Heart left ventricle (tissue), 16 donors: Measurements from ENCODE around the gene FBF1. TPM values are rescaled to one million over a fixed set of nuclear protein-coding genes. Genes with fewer than 3 reads are reported as not detected.

Experiments used
- ATAC-seq, 4 donors: fragments of 200-7000 bp; cut with Tn5 transposase; one replicate each; pipeline ENCODE4 v1.9.1; 2020 to 2022; ENCODE audit warnings: moderate library complexity in 4 of 4, mild to moderate bottlenecking in 3 of 4, moderate number of reproducible peaks in 1 of 4
- DNase-seq, 5 donors: peaks; one replicate each; pipeline ENCODE4 v3.0.0-alpha.2; 2020
- H3K27ac ChIP-seq, 12 donors: fragments of 200-600 bp; sonication (generic) in 4 of 12; one replicate each; pipeline versions ENCODE4 v1.5.0 to v1.8.0; 2016 to 2022; ENCODE audit warnings: mild to moderate bottlenecking in 2 of 12
- H3K27me3 ChIP-seq, 9 donors: fragments of 200-600 bp; sonication (generic) in 2 of 9; one replicate each; pipeline versions ENCODE4 v1.5.1 to v1.8.0; 2016 to 2022; ENCODE audit warnings: mild to moderate bottlenecking in 3 of 9
- H3K36me3 ChIP-seq, 9 donors: fragments of 200-600 bp; sonication (generic) in 2 of 9; one replicate each; pipeline versions ENCODE4 v1.5.0 to v1.8.0; 2018 to 2022; ENCODE audit warnings: mild to moderate bottlenecking in 2 of 9
- H3K4me1 ChIP-seq, 12 donors: fragments of 200-600 bp; sonication (generic) in 4 of 12; one replicate each; pipeline versions ENCODE4 v1.5.0 to v1.8.0; 2016 to 2022; ENCODE audit warnings: mild to moderate bottlenecking in 3 of 12
- H3K4me3 ChIP-seq, 12 donors: fragments of 200-600 bp; sonication (generic) in 4 of 12; one replicate each; pipeline versions ENCODE4 v1.5.0 to v1.8.0; 2017 to 2022; ENCODE audit warnings: mild to moderate bottlenecking in 9 of 12, moderate library complexity in 4 of 12
- H3K9me3 ChIP-seq, 12 donors: fragments of 200-600 bp; sonication (generic) in 4 of 12; one replicate each; pipeline versions ENCODE4 v1.5.0 to v1.8.0; 2016 to 2022; ENCODE audit warnings: mild to moderate bottlenecking in 1 of 12
- POLR2A ChIP-seq, 2 donors: fragments of 450-650 bp; IDR thresholded peaks; one replicate each; pipeline ENCODE4 v1.6.1; 2017; ENCODE audit warnings: antibody characterized with exemption in 2 of 2, mild to moderate bottlenecking in 2 of 2, moderate library complexity in 2 of 2
- WGBS, 4 donors: extraction: QIAGEN DNeasy Blood & Tissue Kit in 2 of 4; methylation state at CpG; one replicate each; pipeline versions ENCODE4 v1.1.5 to v1.1.7; 2013 to 2018; 5-methylcytosine and 5-hydroxymethylcytosine counted together
- intact Hi-C, 10 donors: fragments of 100-400 bp; cut with DNase I; formaldehyde crosslinking; loops; one replicate each; pipeline versions ENCODE4 v1.11.1 to v1.14.2; 2022
- polyA plus RNA-seq, 2 donors: library from polyadenylated mRNA; stranded (reverse); fragments of 200-250 nt; gene quantifications; one replicate each; pipeline ENCODE4 v1.2.3, GENCODE V29; 2013
- total RNA-seq, 9 donors: library from RNA; depleted of rRNA in 2 of 9; stranded (reverse); fragments of >200 nt in 2 of 9; fragmentation: NEBNext Ultra II Directional in 3 of 9; extraction: Animal tissue kit (Norgen Biotek cat#: 25700) in 3 of 9; gene quantifications; one replicate each; pipeline versions ENCODE4 v1.1.0 to v1.2.4, GENCODE V29; 2016 to 2023
- TF ChIP-seq, protein P1 (sequence below), 12 donors: fragments of 200-600 bp; sonication (generic) in 4 of 12; IDR thresholded peaks; one replicate each; pipeline versions ENCODE4 v1.5.0 to v1.8.0; 2018 to 2022; ENCODE audit warnings: antibody characterized with exemption in 12 of 12, mild to moderate bottlenecking in 5 of 12
- donor health status: ischemic (EF 13 %, LVEDD 7.1; RV severe dilation, severe dysfunction).
- donor health status: healthy with polysubstance abuse.
- donor health status: DM: no; HTN: yes; CAD: no.
- donor health status: DM: no; HTN: no; CAD: no.
- donor health status: ischemic (EF 25% LVEDD 6.9; RV normal size, moderate dysfunction).
- donor health status: ischemic (EF 25% LVEDD 5.7; RV mildly dilated, moderate dysfunction).
- donor health status: healthy.
- donor health status: DM: yes; HTN: yes; CAD: no.
- donor health status: ischemic (EF 35%, LVEDD 5.7; RV mildly dilated, moderate dysfunction).
- donor health status: nonischemic (EF 11% LVEDD 7.7; RV severe dilation, severe dysfunction).
- donor health status: DM: yes; HTN: yes; CAD: no.
- donor health status: PGD.
- donor health status: ischemic (EF 29% LVEDD 5.4; RV normal size, mild dysfunction).
- donor health status: nonischemic (EF 23%, LVEDD 6.1; RV moderate dilation, normal function).

Gene FBF1
- total and polyA plus RNA-seq, 11 donors = 1.5 to 5.4 (median 2.9) TPM

DNA sequence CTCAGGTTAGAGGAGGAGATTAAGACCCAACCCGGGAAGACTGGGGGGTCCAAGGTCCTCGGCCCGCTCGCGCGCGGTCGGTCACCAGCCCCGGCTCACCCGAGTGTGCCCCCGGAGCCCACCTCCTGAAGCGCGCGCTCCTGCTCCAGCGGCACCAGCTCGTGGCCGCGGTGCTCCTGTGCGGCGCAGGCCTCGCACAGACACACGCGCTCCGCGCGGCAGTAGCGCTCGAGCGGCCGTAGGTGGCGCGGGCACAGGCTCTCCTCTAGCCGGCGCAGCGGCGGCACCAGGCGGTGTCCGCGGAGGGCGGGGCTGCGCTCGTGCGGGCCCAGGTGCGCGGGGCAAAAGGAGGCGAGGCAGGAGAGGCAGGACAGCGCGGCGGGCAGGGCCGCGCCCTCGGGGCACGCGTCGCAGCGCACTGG is 63.1 kb downstream of the FBF1 start:
- Histone ChIP-seq H3K36me3 (peaks cover 0 to 27% (median 22%) of the 10 kb centered on the region in 9 donors), H3K27ac (peak overlapping the region; percentile 91 to 99 (median 96)), H3K4me1 (peaks cover 14 to 64% (median 42%) of the 10 kb centered on the region in 12 donors), H3K27me3 (no peaks in the 10 kb centered on the region), H3K4me3 (peak overlapping the region; percentile 64 to 96 (median 78)), H3K9me3 (no peaks in the 10 kb centered on the region)
- no peak for TF ChIP-seq POLR2A (IDR thresholded peaks at IDR 0.05)
- TF ChIP-seq, protein P1, sequence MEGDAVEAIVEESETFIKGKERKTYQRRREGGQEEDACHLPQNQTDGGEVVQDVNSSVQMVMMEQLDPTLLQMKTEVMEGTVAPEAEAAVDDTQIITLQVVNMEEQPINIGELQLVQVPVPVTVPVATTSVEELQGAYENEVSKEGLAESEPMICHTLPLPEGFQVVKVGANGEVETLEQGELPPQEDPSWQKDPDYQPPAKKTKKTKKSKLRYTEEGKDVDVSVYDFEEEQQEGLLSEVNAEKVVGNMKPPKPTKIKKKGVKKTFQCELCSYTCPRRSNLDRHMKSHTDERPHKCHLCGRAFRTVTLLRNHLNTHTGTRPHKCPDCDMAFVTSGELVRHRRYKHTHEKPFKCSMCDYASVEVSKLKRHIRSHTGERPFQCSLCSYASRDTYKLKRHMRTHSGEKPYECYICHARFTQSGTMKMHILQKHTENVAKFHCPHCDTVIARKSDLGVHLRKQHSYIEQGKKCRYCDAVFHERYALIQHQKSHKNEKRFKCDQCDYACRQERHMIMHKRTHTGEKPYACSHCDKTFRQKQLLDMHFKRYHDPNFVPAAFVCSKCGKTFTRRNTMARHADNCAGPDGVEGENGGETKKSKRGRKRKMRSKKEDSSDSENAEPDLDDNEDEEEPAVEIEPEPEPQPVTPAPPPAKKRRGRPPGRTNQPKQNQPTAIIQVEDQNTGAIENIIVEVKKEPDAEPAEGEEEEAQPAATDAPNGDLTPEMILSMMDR (IDR thresholded peaks at IDR 0.05) = peak in 9 of 12 donors; percentile 8 to 67 (median 48)
- intact Hi-C loops = loop anchor here in 6 of 10 donors (1.0 to 10.0 kb wide), 5 partner anchors 17 to 103 kb away; partner anchors contain the start of gene WBP2 (in 3 of the 6)
- ATAC-seq (peak in 3 of 4 donors; percentile 35 to 67 (median 61)), DNase-seq (peak; percentile 67 to 89 (median 76))
- WGBS, 4 donors = 0 to 1% (median 0%) methylated on average over 24 to 56 of the region's 56 CpGs

DNA sequence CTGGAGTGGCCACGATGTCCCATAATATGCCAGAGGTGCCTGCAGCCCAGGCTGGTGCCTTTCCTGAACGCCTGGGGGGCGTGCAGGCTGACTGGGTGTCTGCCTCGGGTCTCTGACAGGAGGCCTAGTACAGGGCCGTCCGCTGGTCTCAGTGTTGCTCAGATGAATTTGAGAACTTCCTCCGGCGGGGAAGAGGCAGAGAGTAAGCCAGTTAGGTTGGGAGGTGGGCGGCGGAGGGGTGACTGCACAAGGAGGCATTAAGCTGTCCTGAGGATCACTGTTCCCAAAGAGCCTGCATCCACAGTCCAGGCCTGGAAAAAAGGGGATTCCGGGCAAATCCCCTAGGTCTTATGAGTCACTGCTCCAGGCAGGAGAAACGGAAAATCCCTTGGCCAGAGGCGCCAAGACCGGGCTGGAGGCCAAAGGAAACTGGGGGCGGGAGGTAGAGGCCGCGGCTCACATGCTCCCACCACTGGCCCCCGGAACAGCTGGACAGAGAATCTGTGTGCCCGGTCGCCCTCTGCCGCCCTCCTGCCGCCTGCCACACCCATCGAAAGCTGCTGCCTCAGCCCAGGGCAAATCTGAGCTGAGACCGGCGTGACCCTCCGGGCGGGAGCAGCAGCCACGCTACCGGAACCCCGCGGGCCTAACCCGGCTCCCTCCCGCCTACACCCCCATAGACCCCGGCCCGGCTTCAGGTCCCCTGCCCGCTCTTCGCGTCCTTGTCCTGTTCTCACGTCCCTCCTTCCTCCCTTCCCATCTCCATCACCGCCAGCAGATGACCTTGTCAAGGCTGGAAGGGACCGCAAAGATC is 63.7 kb downstream of the FBF1 start:
- TF ChIP-seq, protein P1 (IDR thresholded peaks at IDR 0.05) = peak in 4 of 12 donors; percentile 8 to 53 (median 24)
- TF ChIP-seq POLR2A (IDR thresholded peaks at IDR 0.05) = no peak
- no peaks in the 10 kb centered on the region for H3K27me3 ChIP-seq
- no peaks in the 10 kb centered on the region for H3K9me3 ChIP-seq
- peak; percentile 52 to 79 (median 66) for ATAC-seq
- peak overlapping the region; percentile 91 to 99 (median 96) for H3K27ac ChIP-seq
- H3K4me1 ChIP-seq = peaks cover 17 to 70% (median 48%) of the 10 kb centered on the region in 12 donors
- peak; percentile 94 to 97 (median 95) for DNase-seq
- peaks cover 0 to 27% (median 22%) of the 10 kb centered on the region in 9 donors for H3K36me3 ChIP-seq
- intact Hi-C loops = loop anchor here in 5 of 10 donors (1.0 to 10.0 kb wide), 4 partner anchors 22 to 102 kb away; partner anchors contain the start of gene WBP2 (in 1 of the 5)
- H3K4me3 ChIP-seq = peak overlapping the region; percentile 64 to 96 (median 78)
- WGBS, 4 donors = 2 to 14% (median 8%) methylated on average over 30 to 41 of the region's 41 CpGs

DNA sequence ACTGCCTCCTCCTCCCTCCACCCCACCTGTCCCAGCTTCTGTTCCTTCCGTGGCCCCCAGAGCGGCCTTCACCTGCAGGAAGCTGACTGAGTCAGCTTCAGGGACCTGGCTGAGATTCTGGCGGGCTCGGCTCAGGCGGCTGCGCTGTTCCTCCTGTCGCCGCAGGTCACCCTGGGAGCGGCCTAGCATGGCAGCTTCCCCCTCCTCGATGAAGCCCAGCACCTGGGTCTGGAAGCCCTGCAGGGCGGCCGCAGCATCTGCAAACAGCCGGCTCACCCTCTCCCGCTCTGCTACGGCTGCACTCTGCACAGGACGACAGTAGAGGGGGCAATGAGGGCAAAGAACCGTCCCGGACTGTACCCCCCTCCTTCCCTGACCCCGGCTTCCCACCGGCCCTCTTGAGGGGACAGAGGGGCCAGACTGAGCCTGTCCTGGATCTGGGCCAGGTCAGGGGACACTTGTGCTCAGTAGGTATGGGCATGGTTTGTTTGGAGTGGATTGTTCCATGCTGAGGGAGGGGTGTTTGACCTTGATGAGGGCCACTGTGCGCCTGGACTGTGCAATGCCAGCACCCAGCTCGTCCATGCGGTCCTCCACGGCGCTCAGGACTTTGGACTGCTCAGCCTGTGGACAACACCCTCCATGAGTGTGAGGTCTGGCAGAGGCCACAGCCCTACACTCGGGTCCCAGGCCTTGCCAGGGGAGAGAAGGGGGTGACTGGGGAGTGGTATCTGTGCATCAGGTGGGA is 64.5 kb downstream of the FBF1 start:
- DNase-seq = peak in 4 of 5 donors; percentile 58 to 75 (median 68)
- no peaks in the 10 kb centered on the region for H3K9me3 ChIP-seq
- peaks cover 17 to 70% (median 51%) of the 10 kb centered on the region in 12 donors for H3K4me1 ChIP-seq
- ATAC-seq = peak; percentile 0 to 14 (median 2)
- peak overlapping the region; percentile 91 to 99 (median 96) for H3K27ac ChIP-seq
- H3K36me3 ChIP-seq = peaks cover 0 to 27% (median 22%) of the 10 kb centered on the region in 9 donors
- no peaks in the 10 kb centered on the region for H3K27me3 ChIP-seq
- 26 to 36% (median 30%) methylated on average over 17 to 26 of the region's 26 CpGs for WGBS, 4 donors
- intact Hi-C loops = loop anchor here in 5 of 10 donors (1.0 to 10.0 kb wide), 4 partner anchors 22 to 102 kb away; partner anchors contain the start of gene WBP2 (in 1 of the 5)
- H3K4me3 ChIP-seq = peak overlapping the region; percentile 64 to 96 (median 78)
- TF ChIP-seq, protein P1 (IDR thresholded peaks at IDR 0.05) = peak in 4 of 12 donors; percentile 7 to 11 (median 10)
- no peak for TF ChIP-seq POLR2A (IDR thresholded peaks at IDR 0.05)
